ENCODE data around the gene NIPSNAP2.
"Not testable (repeated sequence)": the region's sequence is repeated elsewhere in the genome, so short reads cannot be mapped to it uniquely, and the experiment has no call there.

NIPSNAP2 gene

DNA sequence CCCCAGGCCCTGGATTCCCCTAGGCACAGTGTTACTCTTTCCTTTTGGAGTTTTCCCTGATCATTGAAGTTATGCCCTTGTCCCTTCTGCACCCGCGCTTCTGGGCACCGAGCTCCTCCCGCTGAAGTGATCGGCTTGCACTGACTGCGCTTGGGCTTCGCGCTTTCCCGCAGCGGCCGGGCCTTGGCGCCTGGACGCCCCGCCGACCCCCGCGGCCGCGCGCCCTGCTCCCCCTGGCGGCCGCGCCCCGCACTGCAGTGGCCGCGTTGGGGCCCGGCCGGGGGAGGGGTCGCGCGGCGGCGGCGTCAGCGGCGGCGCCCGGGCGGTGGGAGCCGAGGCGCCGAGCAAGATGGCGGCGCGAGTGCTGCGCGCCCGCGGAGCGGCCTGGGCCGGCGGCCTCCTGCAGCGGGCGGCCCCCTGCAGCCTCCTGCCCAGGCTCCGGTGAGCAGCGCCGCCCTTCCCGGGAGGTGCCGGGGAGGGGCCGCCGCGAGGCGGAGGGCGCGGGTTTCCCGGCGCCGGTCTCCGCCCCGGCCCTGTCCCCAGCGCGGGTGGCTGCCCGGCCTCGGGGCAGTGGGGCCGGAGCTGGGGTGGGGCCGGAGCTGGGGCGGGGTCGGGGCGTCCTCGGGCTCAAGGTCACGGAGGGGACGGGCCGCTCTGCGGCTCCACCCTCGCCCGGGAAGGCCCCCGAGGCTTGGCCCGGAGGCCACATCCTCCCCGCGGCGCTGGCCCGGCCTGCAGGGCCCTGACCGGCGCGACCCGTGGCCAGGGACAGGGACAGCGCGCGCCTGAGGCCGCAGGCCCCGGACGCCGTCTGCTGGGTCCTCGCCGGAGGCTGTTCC, at the start of gene NIPSNAP2:
TSS of gene NIPSNAP2 (plus strand) at position 325 of the 839 bp plus-strand sequence. CDS start at position 350, 25 bp downstream.
- DNase-seq (ENCODE audit: low read depth): peak; percentile 43

DNA sequence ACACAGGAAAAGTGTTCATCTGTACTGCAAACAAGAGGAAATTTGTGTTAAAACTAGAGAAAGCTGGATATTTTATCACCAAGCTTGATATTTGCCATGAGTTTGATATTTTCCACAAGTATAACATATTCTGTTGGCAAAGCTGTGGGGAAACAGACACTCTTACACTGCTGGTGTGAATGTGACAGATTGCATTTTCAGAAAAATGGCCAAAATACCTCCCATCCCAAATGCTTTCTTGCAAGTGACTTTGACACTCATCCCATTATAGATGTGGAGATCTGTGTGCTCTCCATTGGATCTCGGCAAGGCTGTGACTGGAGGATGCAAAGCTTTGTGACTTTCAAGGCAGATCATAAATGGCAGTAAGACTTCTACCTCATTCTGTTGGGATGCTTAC, 46.6 kb upstream of the NIPSNAP2 start:
- no peak for DNase-seq (ENCODE audit: low read depth)

DNA sequence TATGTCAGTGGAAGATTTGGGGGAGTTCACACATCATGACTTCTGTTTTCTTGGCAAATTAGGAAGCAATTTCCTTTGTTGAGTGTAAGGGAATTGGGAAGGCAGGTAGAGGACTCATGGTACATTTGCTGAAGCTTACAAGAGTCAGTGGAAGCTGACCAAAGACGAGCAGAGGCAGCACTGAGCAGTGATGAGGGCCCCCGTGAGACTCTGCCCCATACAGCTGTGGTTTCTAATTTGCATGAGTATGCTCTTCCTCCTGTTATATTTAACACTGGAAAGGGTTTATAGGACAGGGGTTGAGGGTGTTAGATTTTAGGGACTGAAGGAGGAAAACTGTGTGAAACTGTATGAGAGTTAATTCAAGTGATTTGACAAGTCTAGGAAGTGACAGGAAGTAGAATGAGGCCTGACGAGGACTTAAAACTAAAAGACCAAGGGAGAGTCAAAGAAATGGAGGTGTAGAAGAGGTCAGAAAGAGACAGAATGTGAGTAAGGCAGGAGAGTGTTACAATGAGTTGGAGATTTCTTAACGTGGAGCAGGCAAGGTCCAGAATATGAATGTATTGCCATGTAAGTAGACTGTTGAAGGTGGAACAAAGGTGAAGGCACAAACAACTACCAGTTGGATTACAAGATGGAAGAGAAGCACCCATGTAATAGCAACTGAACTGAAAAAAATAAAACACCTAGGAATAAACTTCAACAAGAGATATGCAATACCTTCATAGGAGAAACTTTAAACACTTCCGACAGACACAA, 36.2 kb upstream of the NIPSNAP2 start:
- no peak for DNase-seq (ENCODE audit: low read depth)

GRCh38 chr7:55931421-55932151, 32.8 kb upstream of the NIPSNAP2 start:
- no peak for DNase-seq (ENCODE audit: low read depth)

DNA sequence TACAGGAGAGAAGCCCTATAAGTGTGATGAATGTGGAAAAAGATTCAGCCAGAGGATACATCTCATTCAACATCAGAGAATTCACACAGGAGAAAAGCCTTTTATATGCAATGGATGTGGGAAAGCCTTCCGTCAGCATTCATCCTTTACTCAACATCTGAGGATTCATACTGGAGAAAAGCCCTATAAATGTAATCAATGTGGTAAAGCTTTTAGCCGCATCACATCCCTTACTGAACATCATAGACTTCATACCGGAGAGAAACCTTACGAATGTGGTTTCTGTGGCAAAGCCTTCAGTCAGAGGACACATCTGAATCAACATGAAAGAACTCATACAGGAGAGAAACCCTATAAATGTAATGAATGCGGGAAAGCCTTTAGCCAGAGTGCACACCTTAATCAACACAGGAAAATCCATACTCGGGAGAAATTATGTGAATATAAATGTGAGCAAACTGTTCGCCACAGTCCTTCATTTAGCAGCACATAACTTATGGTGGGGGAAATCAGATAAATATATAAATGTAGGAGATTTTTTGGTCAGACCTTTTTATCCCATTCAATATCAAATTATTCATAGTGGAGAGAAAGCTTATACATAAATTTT, 24.8 kb upstream of the NIPSNAP2 start:
- no peak for DNase-seq (ENCODE audit: low read depth)

- DNase-seq (ENCODE audit: low read depth): no peak
Observed at GRCh38 chr7:55946545-55946944, 17.8 kb upstream of the NIPSNAP2 start.

- DNase-seq (ENCODE audit: low read depth): peak; percentile 59
Observed at GRCh38 chr7:55951637-55952351, 12.6 kb upstream of the NIPSNAP2 start, which contains the start of gene MRPS17. Gene MRPS17 (plus strand): TSS chr7:55951877. CDS start chr7:55953196, 1,319 bp downstream.

DNA sequence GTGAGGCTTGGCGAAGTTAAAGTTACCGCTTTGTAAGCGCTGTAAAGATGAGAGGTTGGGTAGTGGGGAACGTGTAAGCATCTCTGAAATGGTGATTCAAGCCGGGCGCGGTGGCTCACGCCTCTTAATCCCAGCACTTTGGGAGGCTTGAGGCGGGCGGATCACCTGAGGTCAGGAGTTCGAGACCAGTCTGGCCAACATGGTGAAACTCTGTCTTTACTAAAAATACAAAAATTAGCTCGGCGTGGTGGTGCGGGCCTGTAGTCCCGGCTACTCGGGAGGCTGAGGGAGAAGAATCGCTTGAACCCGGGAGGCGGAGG, 12.1 kb upstream of the NIPSNAP2 start:
- not testable (repeated sequence) for DNase-seq (ENCODE audit: low read depth)

GRCh38 chr7:55953707-55954475, 10.5 kb upstream of the NIPSNAP2 start:
- DNase-seq (ENCODE audit: low read depth): no peak

DNA sequence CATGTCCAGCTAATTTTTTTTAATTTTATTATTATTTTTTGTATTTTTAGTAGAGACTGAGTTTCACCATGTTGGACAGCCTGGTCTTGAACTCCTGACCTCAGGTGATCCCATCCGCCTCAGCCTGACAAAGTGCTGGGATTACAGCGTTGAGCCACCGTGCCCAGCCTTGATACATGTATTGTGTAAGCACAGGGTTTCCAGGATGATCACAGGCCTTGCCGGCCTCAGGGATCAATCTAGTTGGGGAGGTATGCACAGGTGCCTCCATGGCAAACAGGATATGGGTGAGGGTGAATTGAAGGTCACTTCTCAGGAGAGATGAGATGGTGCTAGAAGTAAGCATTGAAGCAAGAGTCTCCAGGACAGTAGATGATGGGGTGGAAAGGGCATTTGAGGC, 7.2 kb upstream of the NIPSNAP2 start:
- DNase-seq (ENCODE audit: low read depth): no peak

- no peak for DNase-seq (ENCODE audit: low read depth)
Observed at GRCh38 chr7:55962014-55962413, 2.4 kb upstream of the NIPSNAP2 start.

DNA sequence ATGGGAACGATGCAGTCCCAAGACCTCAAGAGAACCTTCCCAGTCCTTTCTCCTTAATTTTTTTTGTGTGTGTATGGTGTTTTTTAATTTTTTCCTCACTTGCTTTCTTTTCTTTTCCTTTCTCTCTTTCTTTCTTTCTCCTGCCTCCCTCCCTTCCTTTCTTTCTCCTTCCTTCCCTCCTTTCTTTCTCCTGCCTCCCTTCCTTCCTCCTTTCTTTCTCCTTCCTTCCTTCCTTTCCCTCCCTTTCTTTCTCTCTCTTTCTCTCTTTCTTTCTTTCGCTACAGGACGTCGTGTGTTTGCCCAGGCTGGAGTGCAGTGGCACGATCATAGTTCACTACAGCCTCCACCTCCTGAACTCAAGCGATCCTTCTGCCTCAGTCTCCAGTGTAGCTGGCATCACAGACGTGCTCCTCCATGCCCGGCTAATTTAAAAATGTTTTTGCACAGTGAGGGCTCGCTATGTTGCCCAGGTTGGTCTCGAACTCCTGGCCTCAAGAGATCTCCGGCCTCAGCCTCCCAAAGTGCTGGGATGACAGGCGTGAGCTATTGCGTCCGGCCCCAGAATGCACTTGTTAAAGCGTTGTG, 709 bp upstream of the NIPSNAP2 start:
- no peak for DNase-seq (ENCODE audit: low read depth)

GRCh38 chr7:55965100-55965470, 700 bp downstream of the NIPSNAP2 start:
- DNase-seq (ENCODE audit: low read depth): no peak

GRCh38 chr7:55965805-55966421, 1.5 kb downstream of the NIPSNAP2 start:
- peak; percentile 56 for DNase-seq (ENCODE audit: low read depth)

DNA sequence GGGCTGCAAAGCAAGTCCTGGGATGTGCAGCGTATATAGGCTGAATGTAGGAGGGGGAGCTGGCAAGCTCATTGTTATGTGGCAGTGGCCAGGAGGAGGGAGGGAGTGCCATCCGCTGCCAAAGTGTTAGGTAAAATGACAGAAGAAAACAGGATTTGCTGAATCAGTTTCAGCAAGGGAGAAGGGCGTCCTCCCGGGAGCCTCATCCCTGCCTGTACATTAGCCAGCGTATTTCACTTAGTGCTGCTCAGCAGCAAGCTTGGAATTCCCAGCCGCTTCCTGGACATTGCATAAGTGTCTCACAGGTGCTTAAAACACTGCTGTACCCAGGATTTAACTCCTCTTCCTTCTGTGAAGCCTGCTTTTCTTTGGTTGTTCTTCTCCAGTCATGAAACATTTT, 2.5 kb downstream of the NIPSNAP2 start:
- no peak for DNase-seq (ENCODE audit: low read depth)

DNA sequence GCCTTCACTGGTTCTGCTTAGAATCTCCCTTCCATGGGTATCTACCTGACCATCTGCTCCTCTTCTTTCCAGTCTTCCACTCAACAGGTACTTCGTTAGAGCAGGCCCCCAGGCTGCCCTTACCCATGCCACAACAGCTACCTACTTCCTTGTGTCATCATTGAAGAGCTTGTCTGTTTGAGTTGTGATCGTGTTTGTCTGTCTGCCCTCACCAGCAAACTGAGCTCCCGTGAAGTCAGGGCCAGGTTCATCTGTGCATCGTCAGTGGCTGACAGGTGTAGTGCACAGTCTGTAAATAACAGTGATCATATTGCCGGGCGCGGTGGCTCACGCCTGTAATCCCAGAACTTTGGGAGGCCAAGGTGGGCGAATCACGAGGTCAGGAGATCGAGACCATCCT, 5.0 kb downstream of the NIPSNAP2 start:
- no peak for DNase-seq (ENCODE audit: low read depth)

DNA sequence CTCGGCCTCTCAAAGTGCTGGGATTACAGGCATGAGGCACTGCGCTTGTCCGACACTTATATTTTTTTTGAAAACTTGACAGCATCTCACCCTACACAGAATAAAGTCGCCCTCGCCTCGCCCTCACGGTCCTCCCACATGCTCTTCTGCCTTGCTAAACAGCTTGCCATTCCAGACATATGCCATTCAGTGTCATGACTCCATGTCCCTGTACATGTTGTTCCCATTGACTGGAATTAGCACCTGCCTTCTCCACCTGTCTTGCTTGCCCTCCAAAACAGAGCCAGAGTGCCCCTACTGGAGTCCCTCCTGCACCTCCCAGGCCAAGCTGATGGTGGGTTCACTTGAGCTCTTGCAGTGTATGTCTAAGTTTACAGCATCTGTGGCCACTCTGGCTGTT, 6.2 kb downstream of the NIPSNAP2 start:
- DNase-seq (ENCODE audit: low read depth): no peak

DNA sequence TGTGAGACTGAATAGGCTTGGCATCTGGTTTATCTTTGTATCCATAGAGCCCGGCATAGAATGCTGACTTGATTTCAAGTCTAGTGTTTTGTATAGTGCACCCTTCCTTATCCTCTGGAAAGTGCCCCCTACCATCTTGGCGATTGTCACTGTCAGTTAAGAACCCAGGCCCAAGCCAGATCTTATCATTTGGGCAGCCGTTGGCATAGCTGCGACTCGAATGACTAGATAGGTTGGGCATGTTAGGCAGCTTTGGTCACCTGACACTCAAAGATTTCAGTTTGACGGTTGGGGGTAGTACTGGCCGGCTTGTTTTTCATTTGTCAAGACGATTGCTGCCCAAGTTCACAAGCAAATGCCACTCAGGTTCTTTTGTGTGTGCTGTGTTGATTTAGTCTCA, 6.6 kb downstream of the NIPSNAP2 start:
- no peak for DNase-seq (ENCODE audit: low read depth)

DNA sequence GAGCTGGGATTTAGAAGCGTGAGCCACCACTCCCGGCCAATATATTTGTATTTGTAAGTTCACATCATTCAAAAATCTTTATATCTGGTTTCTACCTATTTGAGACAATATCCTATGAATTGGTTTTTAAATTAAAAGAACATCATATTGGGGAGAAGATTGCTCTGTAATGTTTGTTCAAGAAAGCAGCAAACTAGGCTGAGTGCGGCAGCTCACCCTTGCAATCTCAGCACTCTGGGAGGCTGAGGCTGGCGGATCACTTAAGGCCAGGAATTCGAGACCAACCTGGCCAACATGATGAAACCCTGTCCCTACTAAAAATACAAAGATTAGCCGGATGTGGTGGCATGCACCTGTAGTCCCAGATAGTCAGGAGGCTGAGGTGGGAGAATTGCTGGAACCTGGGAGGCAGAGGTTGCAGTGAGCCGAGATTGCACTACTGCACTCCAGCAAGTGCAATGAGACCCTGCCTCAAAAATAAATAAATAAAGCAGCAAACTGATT, 9.4 kb downstream of the NIPSNAP2 start:
- DNase-seq (ENCODE audit: low read depth): no peak

Data from GM04504 (cell line).